H9 (cell line): Measurements from ENCODE around the gene LYPD8. TPM values are rescaled to one million over a fixed set of nuclear protein-coding genes. Genes with fewer than 3 reads are reported as not detected.

ENCODE experiments used
- DNase-seq: peaks from one replicate; pipeline ENCODE4 v3.0.0-alpha.2; 2017
- H2AFZ ChIP-seq: one replicate; pipeline ENCODE4 v1.6.1; 2013; ENCODE audit warnings: mild to moderate bottlenecking, low read length, control low read depth, moderate library complexity
- H2AK5ac ChIP-seq: 2 replicates; pipeline ENCODE4 v1.6.1; 2013; ENCODE audit warnings: low read length, control low read depth, mixed read lengths; ENCODE audit not compliant: insufficient read length
- H2BK120ac ChIP-seq: one replicate; pipeline ENCODE4 v1.6.1; 2013; ENCODE audit warnings: low read depth, mild to moderate bottlenecking, low read length, control low read depth, inconsistent platforms; ENCODE audit not compliant: poor library complexity, severe bottlenecking
- H2BK12ac ChIP-seq: 2 replicates; pipeline ENCODE4 v1.6.1; 2013; ENCODE audit warnings: low read length, control low read depth, mixed read lengths, low read depth; ENCODE audit not compliant: insufficient read length
- H2BK15ac ChIP-seq: 2 replicates; pipeline ENCODE4 v1.6.1; 2013; ENCODE audit warnings: low read depth, low read length, control low read depth
- H2BK20ac ChIP-seq: one replicate; pipeline ENCODE4 v1.6.1; 2013; ENCODE audit warnings: low read depth, mild to moderate bottlenecking, low read length, control low read depth, inconsistent platforms; ENCODE audit not compliant: poor library complexity, severe bottlenecking
- H2BK5ac ChIP-seq: 2 replicates; pipeline ENCODE4 v1.6.1; 2013; ENCODE audit warnings: low read length, control low read depth, mixed read lengths; ENCODE audit not compliant: insufficient read length
- H3K14ac ChIP-seq: 2 replicates; pipeline ENCODE4 v1.6.1; 2013; ENCODE audit warnings: low read length, control low read depth; ENCODE audit not compliant: insufficient read depth
- H3K18ac ChIP-seq: 2 replicates; pipeline ENCODE4 v1.6.1; 2013; ENCODE audit warnings: low read depth, mild to moderate bottlenecking, mixed read lengths, low read length, control low read depth; ENCODE audit not compliant: insufficient read length
- H3K23ac ChIP-seq: 2 replicates; pipeline ENCODE4 v1.6.1; 2013; ENCODE audit warnings: low read length, control low read depth, mixed read lengths, low read depth; ENCODE audit not compliant: insufficient read length
- H3K23me2 ChIP-seq: 2 replicates; pipeline ENCODE4 v1.6.1; 2013; ENCODE audit warnings: low read depth, mild to moderate bottlenecking, mixed read lengths, low read length, control low read depth; ENCODE audit not compliant: insufficient read length, poor library complexity, severe bottlenecking
- H3K27ac ChIP-seq: 2 replicates; pipeline ENCODE4 v1.5.1; 2013; ENCODE audit warnings: low read length, control low read depth, mixed read lengths, low read depth; ENCODE audit not compliant: insufficient read length
- H3K27me3 ChIP-seq: 2 replicates; pipeline ENCODE4 v1.6.1; 2013; ENCODE audit warnings: low read length, control low read depth, inconsistent platforms; ENCODE audit not compliant: insufficient read depth
- H3K4ac ChIP-seq: 2 replicates; pipeline ENCODE4 v1.6.1; 2013; ENCODE audit warnings: low read depth, mild to moderate bottlenecking, control low read depth, inconsistent platforms, low read length, moderate library complexity
- H3K4me1 ChIP-seq: 2 replicates; pipeline ENCODE4 v1.6.1; 2013; ENCODE audit warnings: low read length, control low read depth, inconsistent platforms; ENCODE audit not compliant: insufficient read depth
- H3K4me2 ChIP-seq: 2 replicates; pipeline ENCODE4 v1.6.1; 2013; ENCODE audit warnings: low read length, control low read depth, mixed read lengths; ENCODE audit not compliant: insufficient read length, insufficient read depth
- H3K56ac ChIP-seq: 2 replicates; pipeline ENCODE4 v1.6.1; 2013; ENCODE audit warnings: low read depth, mild to moderate bottlenecking, mixed read lengths, low read length, control low read depth; ENCODE audit not compliant: insufficient read length
- H3K79me1 ChIP-seq: 2 replicates; pipeline ENCODE4 v1.6.1; 2013; ENCODE audit warnings: low read depth, mild to moderate bottlenecking, moderate library complexity, low read length, control low read depth, inconsistent platforms; ENCODE audit not compliant: insufficient read depth, poor library complexity, severe bottlenecking
- H3K79me2 ChIP-seq: 2 replicates; pipeline ENCODE4 v1.6.1; 2013; ENCODE audit warnings: low read length, control low read depth, inconsistent platforms; ENCODE audit not compliant: insufficient read depth
- H3K9ac ChIP-seq: 2 replicates; pipeline ENCODE4 v1.6.1; 2013; ENCODE audit warnings: low read length, control low read depth, mixed read lengths; ENCODE audit not compliant: insufficient read length; ENCODE audit errors: extremely low read depth
- H3K9me3 ChIP-seq: one replicate; pipeline ENCODE4 v1.6.1; 2013; ENCODE audit warnings: low read depth, low read length, inconsistent platforms; ENCODE audit not compliant: control insufficient read depth
- H3T11ph ChIP-seq: one replicate; pipeline ENCODE4 v1.6.1; 2013; ENCODE audit warnings: mild to moderate bottlenecking, low read length, control low read depth, inconsistent platforms
- H4K20me1 ChIP-seq: one replicate; pipeline ENCODE4 v1.6.1; 2013; ENCODE audit not compliant: control insufficient read depth, insufficient read length, insufficient read depth
- H4K5ac ChIP-seq: 2 replicates; pipeline ENCODE4 v1.6.1; 2013; ENCODE audit warnings: low read depth, mild to moderate bottlenecking, mixed read lengths, low read length, control low read depth; ENCODE audit not compliant: insufficient read length
- H4K8ac ChIP-seq: replicated peaks from 2 replicates; pipeline ENCODE4 v1.6.1; 2013; ENCODE audit warnings: low read length, control low read depth, mixed read lengths, low read depth; ENCODE audit not compliant: insufficient read length
- H4K91ac ChIP-seq: 2 replicates; pipeline ENCODE4 v1.6.1; 2013; ENCODE audit warnings: low read depth, mild to moderate bottlenecking, moderate library complexity, mixed read lengths, low read length, control low read depth; ENCODE audit not compliant: insufficient read length
- H3K27ac Mint-ChIP-seq, 3 experiments: 2 replicates in 2 of 3; 3 replicates in 1 of 3; pipeline ENCODE4 v1.8.0; 2020 to 2021; ENCODE audit warnings: mixed read lengths in 3 of 3, mild to moderate bottlenecking in 1 of 3, moderate library complexity in 1 of 3
- H3K27me3 Mint-ChIP-seq: 2 replicates; pipeline ENCODE4 v1.8.0; 2021; ENCODE audit warnings: low read depth, mild to moderate bottlenecking, moderate library complexity, mixed read lengths
- H3K36me3 Mint-ChIP-seq, 3 experiments: 2 replicates in 2 of 3; 3 replicates in 1 of 3; pipeline ENCODE4 v1.8.0; 2020 to 2021; ENCODE audit warnings: low read depth in 3 of 3, mixed read lengths in 3 of 3; ENCODE audit not compliant: insufficient read depth in 1 of 3
- H3K4me1 Mint-ChIP-seq, 2 experiments: 2 replicates each; pipeline ENCODE4 v1.8.0; 2020; ENCODE audit warnings: mixed read lengths in 2 of 2
- H3K4me3 Mint-ChIP-seq, 2 experiments: 2 replicates in 1 of 2; 3 replicates in 1 of 2; pipeline ENCODE4 v1.8.0; 2020 to 2021; ENCODE audit warnings: mild to moderate bottlenecking in 2 of 2, mixed read lengths in 2 of 2, moderate library complexity in 1 of 2
- H3K9me3 Mint-ChIP-seq, 2 experiments: 2 replicates in 1 of 2; 3 replicates in 1 of 2; pipeline ENCODE4 v1.8.0; 2020; ENCODE audit warnings: mild to moderate bottlenecking in 2 of 2, mixed read lengths in 2 of 2, moderate library complexity in 1 of 2
- CTCF ChIP-seq: fragments of 200-600 bp; sonication (generic); conservative IDR thresholded peaks from 3 replicates; pipeline ENCODE4 v1.8.0; 2021; ENCODE audit warnings: antibody characterized with exemption, mild to moderate bottlenecking
- WGBS: extraction: QIAGEN DNeasy Blood & Tissue Kit; methylation state at CpG from one replicate; pipeline ENCODE4 v1.1.7; 2013; ENCODE audit warnings: missing lambda C conversion rate, low lambda C conversion rate, mixed read lengths; ENCODE audit not compliant: insufficient read length; ENCODE audit errors: extremely low coverage; 5-methylcytosine and 5-hydroxymethylcytosine counted together
- total RNA-seq: library from RNA; stranded (reverse); gene quantifications from 2 replicates; pipeline ENCODE4 v1.2.1, GENCODE V29; 2021

Gene LYPD8
- total RNA-seq, 1 experiment from 2014 or later: not detected

DNA sequence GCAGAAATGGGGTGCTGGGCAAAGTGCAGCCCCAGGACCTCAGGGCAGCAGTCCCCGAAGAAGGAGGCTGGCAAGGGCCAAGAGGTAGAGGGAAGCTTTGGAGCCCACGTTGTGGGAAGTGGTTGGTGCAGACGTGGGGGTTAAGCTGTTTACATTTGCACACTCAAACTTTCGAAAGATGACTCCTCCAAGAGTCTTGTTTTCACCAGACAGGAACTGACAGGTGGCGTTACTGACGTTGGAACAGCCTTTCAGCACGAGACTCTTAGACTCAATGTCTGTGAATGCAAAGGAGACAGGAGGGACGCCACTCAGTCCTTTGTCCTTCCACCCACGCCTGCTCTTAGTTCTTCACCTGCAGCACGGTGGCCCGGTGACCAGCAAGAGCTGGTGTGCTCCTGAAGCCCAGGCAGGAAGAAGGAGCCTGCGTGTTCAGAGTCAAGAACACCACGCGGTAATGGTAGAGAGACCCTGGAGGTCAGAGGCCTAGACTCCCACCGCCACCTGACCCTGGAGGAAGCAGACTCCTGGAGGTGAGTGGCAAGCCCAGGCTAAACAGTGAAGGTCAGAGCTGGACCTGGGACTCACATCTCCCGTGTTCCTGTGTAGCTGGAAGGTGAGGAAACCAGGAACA is 15.9 kb downstream of the LYPD8 start:
- Histone ChIP-seq H4K5ac (no peak overlapping the region), H4K91ac (no peak overlapping the region), H3K4me1 (no peaks in the 10 kb centered on the region), H3K14ac (no peak overlapping the region), H3K23ac (no peak overlapping the region), H3T11ph (no peak overlapping the region), H2BK5ac (no peak overlapping the region), H3K79me2 (no peaks in the 10 kb centered on the region), H3K56ac (no peak overlapping the region), H3K18ac (no peak overlapping the region), H2BK12ac (no peak overlapping the region), H3K4ac (no peak overlapping the region), H4K8ac (no peak overlapping the region), H2AFZ (no peak overlapping the region), H2AK5ac (no peak overlapping the region), H2BK20ac (no peak overlapping the region), H3K4me2 (no peak overlapping the region), H2BK15ac (no peak overlapping the region), H2BK120ac (no peak overlapping the region), H3K9me3 (peaks cover 82% of the 10 kb centered on the region), H3K27ac (no peak overlapping the region), H3K23me2 (no peaks in the 10 kb centered on the region), H3K27me3 (no peaks in the 10 kb centered on the region), H4K20me1 (no peaks in the 10 kb centered on the region), H3K79me1 (no peaks in the 10 kb centered on the region), H3K9ac (no peak overlapping the region)
- Mint-ChIP-seq H3K36me3 (peaks cover 0 to 36% (median 6%) of the 10 kb centered on the region in 3 experiments; a peak in 4 of 7 replicates), H3K4me1 (no peaks in the 10 kb centered on the region), H3K4me3 (no peak overlapping the region), H3K27me3 (peaks cover 2% of the 10 kb centered on the region), H3K9me3 (peaks cover 89 to 94% of the 10 kb centered on the region in 2 experiments), H3K27ac (no peak overlapping the region)
- no peak for DNase-seq
- no peak for TF ChIP-seq CTCF
- WGBS: no CpG with 5 or more reads among the region's 16 CpGs
